C4-2B (cell line): ENCODE measurements around the gene MDH2.
"Not testable (repeated sequence)": the region's sequence is repeated elsewhere in the genome, so short reads cannot be mapped to it uniquely, and the experiment has no call there.

Experiments used
- H3K27ac ChIP-seq: fragments of 450-650 bp; 2 replicates; pipeline ENCODE4 v1.5.1; 2017
- ZFX ChIP-seq: fragments of 450-650 bp; IDR thresholded peaks from 2 replicates; pipeline ENCODE4 v1.6.1; 2017
- TF ChIP-seq, protein P1 (sequence below): fragments of 450-650 bp; conservative IDR thresholded peaks from 2 replicates; pipeline ENCODE4 v1.5.1; 2017; ENCODE audit warnings: mild to moderate bottlenecking

Gene MDH2

DNA sequence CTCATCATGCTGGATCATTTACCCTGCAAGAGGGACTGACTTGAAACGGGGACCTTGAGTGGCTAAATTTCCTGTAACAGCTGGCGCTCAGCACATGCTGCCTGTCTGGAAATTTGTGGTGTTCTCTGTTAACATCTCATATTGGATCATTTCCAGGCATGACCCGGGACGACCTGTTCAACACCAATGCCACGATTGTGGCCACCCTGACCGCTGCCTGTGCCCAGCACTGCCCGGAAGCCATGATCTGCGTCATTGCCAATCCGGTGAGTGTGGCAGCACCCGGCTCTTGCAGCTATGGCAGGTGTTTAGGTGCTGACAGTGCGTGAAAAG is 9.9 kb downstream of the MDH2 start:
- TF ChIP-seq, protein P1, sequence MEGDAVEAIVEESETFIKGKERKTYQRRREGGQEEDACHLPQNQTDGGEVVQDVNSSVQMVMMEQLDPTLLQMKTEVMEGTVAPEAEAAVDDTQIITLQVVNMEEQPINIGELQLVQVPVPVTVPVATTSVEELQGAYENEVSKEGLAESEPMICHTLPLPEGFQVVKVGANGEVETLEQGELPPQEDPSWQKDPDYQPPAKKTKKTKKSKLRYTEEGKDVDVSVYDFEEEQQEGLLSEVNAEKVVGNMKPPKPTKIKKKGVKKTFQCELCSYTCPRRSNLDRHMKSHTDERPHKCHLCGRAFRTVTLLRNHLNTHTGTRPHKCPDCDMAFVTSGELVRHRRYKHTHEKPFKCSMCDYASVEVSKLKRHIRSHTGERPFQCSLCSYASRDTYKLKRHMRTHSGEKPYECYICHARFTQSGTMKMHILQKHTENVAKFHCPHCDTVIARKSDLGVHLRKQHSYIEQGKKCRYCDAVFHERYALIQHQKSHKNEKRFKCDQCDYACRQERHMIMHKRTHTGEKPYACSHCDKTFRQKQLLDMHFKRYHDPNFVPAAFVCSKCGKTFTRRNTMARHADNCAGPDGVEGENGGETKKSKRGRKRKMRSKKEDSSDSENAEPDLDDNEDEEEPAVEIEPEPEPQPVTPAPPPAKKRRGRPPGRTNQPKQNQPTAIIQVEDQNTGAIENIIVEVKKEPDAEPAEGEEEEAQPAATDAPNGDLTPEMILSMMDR: no peak

DNA sequence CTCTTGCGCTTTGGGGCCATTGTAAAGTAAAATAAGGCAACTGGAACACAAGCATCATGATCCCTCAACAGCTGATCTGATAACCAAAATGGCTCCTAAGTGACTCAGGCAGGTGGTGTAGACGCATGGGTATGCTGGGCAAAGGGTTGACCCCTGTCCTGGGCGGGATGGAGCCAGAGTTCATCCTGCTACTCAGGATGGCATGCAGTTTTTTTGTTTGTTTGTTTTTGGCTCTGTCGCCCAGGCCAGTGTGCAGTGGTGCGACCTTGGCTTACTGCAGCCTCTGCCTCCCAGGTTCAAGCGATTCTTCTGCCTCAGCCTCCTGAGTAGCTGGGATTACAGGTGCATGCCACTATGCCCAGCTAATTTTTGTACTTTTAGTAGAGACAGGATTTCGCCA is 10.8 kb downstream of the MDH2 start:
- H3K27ac ChIP-seq: not testable (repeated sequence)

More for the DNA sequence above, 9.9 kb downstream of the MDH2 start:
- H3K27ac ChIP-seq: no peak overlapping the region

DNA sequence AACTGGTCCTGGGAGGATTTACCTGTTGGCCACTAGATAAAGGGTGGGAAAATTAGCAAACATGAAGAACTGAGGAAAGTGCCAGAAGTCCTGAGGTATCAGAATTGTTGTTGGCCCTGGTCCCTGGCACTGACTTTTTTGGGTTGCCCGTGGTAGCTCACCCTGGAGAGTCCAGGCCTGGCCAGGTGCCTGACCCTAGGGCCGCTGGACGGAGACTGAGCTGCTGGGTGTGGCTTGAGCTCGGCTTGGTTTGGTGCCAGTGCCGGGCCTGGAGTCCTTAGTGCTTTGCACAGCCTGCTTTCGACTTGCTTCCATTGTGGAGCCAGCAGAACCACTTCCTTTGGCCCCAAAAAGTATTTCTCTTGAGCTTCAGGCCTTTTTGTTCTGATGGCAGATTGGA is 12.9 kb downstream of the MDH2 start:
- no peak for TF ChIP-seq ZFX
- no peak overlapping the region for H3K27ac ChIP-seq

DNA sequence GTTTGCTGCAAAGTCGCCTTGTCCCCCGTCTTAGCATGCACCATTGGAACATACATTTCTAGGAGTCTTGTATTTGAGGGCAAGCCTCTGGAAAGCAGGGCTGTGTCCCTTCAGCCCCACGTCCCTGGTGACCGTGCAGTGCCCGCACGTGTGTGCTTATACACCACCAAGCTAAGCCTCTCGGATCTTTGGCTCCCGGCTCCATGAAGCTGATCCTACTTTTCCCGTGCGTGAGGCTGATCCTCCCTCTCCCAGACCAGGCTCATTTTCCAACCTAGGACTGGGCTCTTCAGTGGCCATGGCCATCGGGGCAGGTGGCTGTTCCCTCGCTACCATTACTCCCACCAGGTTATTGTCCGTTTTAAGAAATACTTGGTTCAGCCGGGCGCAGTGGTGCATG is 14.3 kb downstream of the MDH2 start:
- TF ChIP-seq, protein P1: no peak
- TF ChIP-seq ZFX: no peak
- H3K27ac ChIP-seq: no peak overlapping the region

DNA sequence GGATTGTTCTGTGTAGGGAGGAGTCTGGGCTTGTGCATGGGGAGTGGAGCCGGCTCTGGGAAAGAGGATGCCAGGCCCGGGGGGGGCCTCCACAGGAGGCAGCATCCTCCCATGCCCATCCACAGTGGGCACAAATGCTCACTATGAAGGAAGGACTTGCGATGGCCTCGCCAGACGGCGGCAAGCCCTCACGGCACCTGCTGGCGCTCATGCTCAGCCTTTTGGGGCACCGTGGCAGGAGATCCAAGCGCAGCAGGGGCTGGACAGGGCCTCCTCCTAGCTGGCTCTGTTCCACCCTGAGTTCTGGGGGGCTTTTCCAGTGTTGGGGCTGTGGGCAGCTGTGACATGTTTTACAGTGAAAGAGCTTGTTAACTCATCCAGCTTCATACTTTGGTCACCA is 15.2 kb downstream of the MDH2 start:
- H3K27ac ChIP-seq: no peak overlapping the region
- TF ChIP-seq, protein P1: no peak
- no peak for TF ChIP-seq ZFX

DNA sequence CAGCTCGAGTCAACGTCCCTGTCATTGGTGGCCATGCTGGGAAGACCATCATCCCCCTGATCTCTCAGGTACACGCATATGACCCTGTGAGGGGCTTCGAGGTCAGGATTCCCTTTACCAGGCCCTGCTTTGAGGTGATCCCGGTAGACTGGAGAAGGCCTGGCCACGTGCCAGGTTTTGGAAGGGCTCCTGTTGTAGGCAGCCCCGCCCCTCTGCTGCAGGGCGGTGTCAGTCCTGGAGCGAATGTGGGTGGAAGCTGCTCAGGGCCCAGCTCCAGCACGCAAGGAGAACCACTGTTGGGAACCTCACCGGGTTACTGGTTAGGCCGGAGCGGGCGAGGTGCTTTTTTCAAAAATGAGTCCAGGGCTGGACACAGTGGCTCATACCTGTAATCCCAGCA is 15.6 kb downstream of the MDH2 start:
- TF ChIP-seq ZFX: no peak
- TF ChIP-seq, protein P1: no peak
- H3K27ac ChIP-seq: no peak overlapping the region

DNA sequence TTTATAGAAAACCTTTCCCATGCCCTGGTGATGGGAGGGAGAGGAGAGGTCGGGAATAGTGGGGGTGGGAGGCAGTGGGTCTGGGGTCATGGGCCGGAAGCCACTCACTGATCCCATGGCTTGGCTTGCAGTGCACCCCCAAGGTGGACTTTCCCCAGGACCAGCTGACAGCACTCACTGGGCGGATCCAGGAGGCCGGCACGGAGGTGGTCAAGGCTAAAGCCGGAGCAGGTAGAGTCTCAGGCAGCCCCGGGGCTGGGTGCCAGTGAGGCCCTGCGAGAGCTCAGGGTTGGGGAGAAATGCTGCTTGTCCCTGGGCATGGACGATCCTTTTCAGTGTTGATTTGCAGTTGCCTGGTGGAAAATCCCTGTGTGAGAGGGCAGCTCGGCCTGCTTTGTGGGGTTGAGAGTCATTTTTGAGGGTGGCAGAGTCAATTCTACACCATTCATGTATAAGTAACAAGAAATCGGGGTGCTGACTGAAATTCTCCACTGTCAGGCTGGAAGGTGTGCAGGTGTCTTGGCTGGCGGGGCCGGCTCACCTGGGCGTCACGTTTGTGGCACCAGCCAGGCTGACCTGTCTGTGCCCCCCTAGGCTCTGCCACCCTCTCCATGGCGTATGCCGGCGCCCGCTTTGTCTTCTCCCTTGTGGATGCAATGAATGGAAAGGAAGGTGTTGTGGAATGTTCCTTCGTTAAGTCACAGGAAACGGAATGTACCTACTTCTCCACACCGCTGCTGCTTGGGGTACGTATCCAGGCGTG is 16.5 kb downstream of the MDH2 start:
- TF ChIP-seq, protein P1: no peak
- TF ChIP-seq ZFX: no peak

DNA sequence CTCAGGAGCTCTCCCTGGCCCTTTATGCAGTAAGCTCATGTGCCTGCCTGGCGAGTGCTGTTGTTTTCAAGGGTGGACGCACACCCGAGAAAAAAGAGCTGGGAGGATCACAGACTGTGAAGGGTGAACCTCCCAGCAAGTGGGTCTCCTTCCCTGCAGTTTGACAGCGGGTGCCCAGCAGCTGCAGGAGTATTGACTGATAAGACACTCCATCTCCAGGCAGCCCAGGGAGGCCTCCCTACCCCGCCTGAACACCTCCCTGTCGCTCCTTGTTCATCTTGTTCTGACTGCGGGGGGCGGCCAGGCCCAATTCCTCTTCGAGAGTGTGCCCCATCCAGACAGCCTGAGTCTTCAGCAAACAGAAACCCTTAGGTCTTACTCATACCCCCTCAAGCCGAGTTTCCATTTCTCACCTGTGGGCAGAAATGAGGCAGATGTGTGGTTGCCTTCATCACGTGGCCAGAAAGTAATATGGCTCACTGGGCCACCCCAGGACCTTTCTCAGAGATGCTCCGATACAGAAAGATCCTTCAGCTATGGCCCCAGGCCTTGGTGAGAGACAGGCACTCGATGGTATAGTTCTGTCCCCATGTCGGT is 17.2 kb downstream of the MDH2 start:
- no peak for TF ChIP-seq ZFX
- TF ChIP-seq, protein P1: no peak

More for the DNA sequence above, 16.5 kb downstream of the MDH2 start:
- H3K27ac ChIP-seq: no peak overlapping the region

More for the DNA sequence above, 17.2 kb downstream of the MDH2 start:
- H3K27ac ChIP-seq: no peak overlapping the region
